Measurements from ENCODE around the gene PHF12.

- TF ChIP-seq CTCF (IDR thresholded peaks at IDR 0.05; ENCODE audit: insufficient read depth, low read length, poor library complexity, severe bottlenecking) (no peak), EZH2phosphoT487 (conservative IDR thresholded peaks at IDR 0.05; ENCODE audit: low read length) (no peak)
Measured at GRCh38 chr17:28997806-28998205, 46.5 kb upstream of the PHF12 start.
